HEK293T (cell line): Measurements from ENCODE around the gene PTTG1IP.
"Not testable (repeated sequence)": the region's sequence is repeated elsewhere in the genome, so short reads cannot be mapped to it uniquely, and the experiment has no call there.

ENCODE experiments used
- CTCF ChIA-PET: fragments of 350-600 bp; formaldehyde crosslinking; extraction: SDS; loops from one replicate; lab custom pipeline; 2021; ENCODE audit warnings: antibody characterized with exemption, inconsistent platforms; lab: Yijun Ruan, JAX
- POLR2A ChIA-PET: fragments of 350-600 bp; formaldehyde crosslinking; extraction: SDS; loops from one replicate; lab custom pipeline; 2020; ENCODE audit warnings: antibody characterized with exemption, inconsistent platforms; lab: Yijun Ruan, JAX
- DNase-seq: peaks from one replicate; pipeline ENCODE4 v3.0.0; 2012; ENCODE audit warnings: mixed read lengths; ENCODE audit errors: extremely low spot score
- ARNT ChIP-seq: fragments of 450-650 bp; IDR thresholded peaks from 2 replicates; pipeline ENCODE4 v1.6.1; 2017; ENCODE audit warnings: mild to moderate bottlenecking
- BHLHE40 ChIP-seq: fragments of 450-650 bp; IDR thresholded peaks from 2 replicates; pipeline ENCODE4 v1.6.1; 2016; ENCODE audit warnings: mild to moderate bottlenecking, moderate library complexity, borderline replicate concordance
- CTBP1 ChIP-seq: fragments of 450-650 bp; IDR thresholded peaks from 2 replicates; pipeline ENCODE4 v1.6.1; 2016; ENCODE audit warnings: borderline replicate concordance
- ELF4 ChIP-seq: fragments of 450-650 bp; IDR thresholded peaks from 2 replicates; pipeline ENCODE4 v1.6.1; 2017; ENCODE audit warnings: antibody characterized with exemption
- FOXA1 ChIP-seq: fragments of 450-650 bp; IDR thresholded peaks from 2 replicates; pipeline ENCODE4 v1.6.1; 2016; ENCODE audit warnings: mild to moderate bottlenecking
- FOXK2 ChIP-seq: fragments of 450-650 bp; IDR thresholded peaks from 2 replicates; pipeline ENCODE4 v1.6.1; 2016; ENCODE audit warnings: mild to moderate bottlenecking
- FOXM1 ChIP-seq: fragments of 450-650 bp; IDR thresholded peaks from 2 replicates; pipeline ENCODE4 v1.6.1; 2017; ENCODE audit warnings: mild to moderate bottlenecking, borderline replicate concordance
- HDGF ChIP-seq: fragments of 450-650 bp; IDR thresholded peaks from 2 replicates; pipeline ENCODE4 v1.6.1; 2017; ENCODE audit warnings: antibody characterized with exemption, borderline replicate concordance
- L3MBTL2 ChIP-seq: fragments of 450-650 bp; conservative IDR thresholded peaks from 2 replicates; pipeline ENCODE4 v1.6.1; 2016; ENCODE audit warnings: mild to moderate bottlenecking
- LEF1 ChIP-seq: fragments of 450-650 bp; IDR thresholded peaks from 2 replicates; pipeline ENCODE4 v1.6.1; 2017; ENCODE audit warnings: mild to moderate bottlenecking, borderline replicate concordance
- NFRKB ChIP-seq: fragments of 450-650 bp; IDR thresholded peaks from 2 replicates; pipeline ENCODE4 v1.6.1; 2016; ENCODE audit warnings: mild to moderate bottlenecking, moderate library complexity
- SP1 ChIP-seq: fragments of 450-650 bp; IDR thresholded peaks from 2 replicates; pipeline ENCODE4 v1.6.1; 2017
- SUZ12 ChIP-seq: fragments of 450-650 bp; IDR thresholded peaks from 2 replicates; pipeline ENCODE4 v1.6.1; 2016; ENCODE audit warnings: mild to moderate bottlenecking
- TARDBP ChIP-seq: fragments of 450-650 bp; IDR thresholded peaks from 2 replicates; pipeline ENCODE4 v1.6.1; 2016
- ZNF384 ChIP-seq: fragments of 450-650 bp; IDR thresholded peaks from 2 replicates; pipeline ENCODE4 v1.6.1; 2016
- TF ChIP-seq, protein P1 (sequence below): fragments of 450-650 bp; IDR thresholded peaks from 2 replicates; pipeline ENCODE4 v1.6.1; 2016

PTTG1IP gene

DNA sequence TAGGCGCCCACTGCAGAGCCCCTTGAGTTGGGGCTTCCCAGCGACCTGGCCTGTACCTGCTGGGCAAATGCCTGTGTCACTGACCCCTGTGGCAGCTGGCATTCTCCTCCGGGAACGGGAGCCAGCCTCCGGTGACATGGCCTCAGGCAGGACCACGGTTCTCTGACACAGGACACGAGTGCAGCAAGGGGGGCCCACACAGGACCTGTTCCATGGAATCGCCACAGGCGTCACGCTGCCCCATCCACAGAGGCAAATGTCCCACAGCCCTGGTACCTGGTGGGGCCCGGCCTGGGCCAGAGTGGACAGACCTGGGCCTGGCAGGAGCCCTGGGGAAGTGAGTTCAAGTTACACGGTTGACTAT lies 44.6 kb upstream of the PTTG1IP start:
- no peak for DNase-seq
- ChIA-PET CTCF (no interaction called here), POLR2A (interaction anchor here (0.9 kb wide), 1 partner anchor 116 kb away, joined by 3 read pairs; the partner anchor contains the start of gene UBE2G2)
- TF ChIP-seq BHLHE40 (no peak), FOXM1 (no peak), FOXA1 (no peak), ZNF384 (no peak), TARDBP (no peak), LEF1 (no peak), ARNT (no peak), FOXK2 (no peak), NFRKB (no peak), HDGF (no peak), SUZ12 (no peak), ELF4 (no peak), SP1 (no peak)
- TF ChIP-seq, protein P1, sequence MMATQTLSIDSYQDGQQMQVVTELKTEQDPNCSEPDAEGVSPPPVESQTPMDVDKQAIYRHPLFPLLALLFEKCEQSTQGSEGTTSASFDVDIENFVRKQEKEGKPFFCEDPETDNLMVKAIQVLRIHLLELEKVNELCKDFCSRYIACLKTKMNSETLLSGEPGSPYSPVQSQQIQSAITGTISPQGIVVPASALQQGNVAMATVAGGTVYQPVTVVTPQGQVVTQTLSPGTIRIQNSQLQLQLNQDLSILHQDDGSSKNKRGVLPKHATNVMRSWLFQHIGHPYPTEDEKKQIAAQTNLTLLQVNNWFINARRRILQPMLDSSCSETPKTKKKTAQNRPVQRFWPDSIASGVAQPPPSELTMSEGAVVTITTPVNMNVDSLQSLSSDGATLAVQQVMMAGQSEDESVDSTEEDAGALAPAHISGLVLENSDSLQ, result no peak

DNA sequence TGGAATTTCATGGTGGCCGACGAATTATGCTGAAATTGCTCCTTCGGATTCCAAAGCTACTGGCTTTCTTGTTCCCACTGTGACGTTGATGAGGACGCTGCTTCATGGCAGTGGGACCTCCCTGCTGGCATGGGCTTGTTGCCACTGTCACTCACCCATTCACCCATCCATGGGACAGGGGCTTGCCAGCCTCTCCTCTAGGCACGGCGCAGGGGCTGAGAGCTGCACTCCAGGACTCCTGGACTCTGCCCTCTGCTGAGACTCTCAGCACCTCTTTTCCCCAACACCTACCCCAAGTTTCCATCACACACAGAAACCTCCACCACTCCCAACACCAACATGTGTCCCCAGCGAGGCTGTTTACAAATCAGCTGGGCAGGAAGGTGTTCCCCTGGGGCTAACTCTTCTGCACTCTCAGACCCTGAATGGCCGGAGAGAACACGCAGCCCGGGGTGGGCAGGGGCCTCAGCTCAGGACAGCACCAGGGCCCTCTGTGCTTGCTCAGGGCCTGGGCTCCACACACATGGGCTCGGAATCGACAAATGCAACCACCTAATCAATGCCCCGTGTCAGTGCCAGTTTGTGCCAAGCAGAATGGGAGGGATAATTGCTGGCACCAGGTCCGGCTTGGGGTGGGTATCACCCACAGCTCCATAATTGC lies 44.1 kb upstream of the PTTG1IP start:
- no peak for TF ChIP-seq TARDBP
- TF ChIP-seq, protein P1, result no peak
- TF ChIP-seq LEF1, result no peak
- TF ChIP-seq NFRKB, result no peak
- TF ChIP-seq SP1, result no peak
- TF ChIP-seq FOXM1, result no peak
- no peak for TF ChIP-seq FOXA1
- no peak for TF ChIP-seq ELF4
- TF ChIP-seq BHLHE40, result no peak
- TF ChIP-seq FOXK2, result no peak
- no peak for TF ChIP-seq SUZ12
- TF ChIP-seq HDGF, result no peak
- no peak for TF ChIP-seq L3MBTL2
- no peak for TF ChIP-seq CTBP1
- CTCF ChIA-PET, result interaction anchor here (0.6 kb wide), 1 partner anchor 223 kb away, joined by 3 read pairs; no protein-coding TSS in a partner anchor
- POLR2A ChIA-PET, result interaction anchor here (0.9 kb wide), 1 partner anchor 116 kb away, joined by 3 read pairs; the partner anchor contains the start of gene UBE2G2
- DNase-seq, result no peak

DNA sequence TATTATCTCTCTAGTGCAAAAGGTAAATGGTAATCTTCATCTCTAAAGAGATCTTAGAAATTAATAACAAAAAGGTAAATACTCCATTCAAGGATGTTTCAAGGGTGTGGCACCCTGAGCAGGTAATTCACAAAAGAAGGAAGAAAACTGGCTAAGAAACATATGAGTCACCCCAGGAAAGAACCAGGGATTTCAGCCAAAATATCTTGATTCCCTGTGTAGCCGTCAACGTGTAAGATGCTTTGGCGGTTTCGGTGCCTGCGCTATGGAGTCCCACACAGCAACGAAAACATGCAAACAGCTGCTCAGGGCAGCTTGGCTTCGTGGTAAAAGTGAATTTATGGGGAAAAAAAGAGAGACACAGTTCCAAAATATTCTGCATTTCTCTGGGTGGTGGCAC lies 43.5 kb upstream of the PTTG1IP start:
- DNase-seq, result no peak
- ChIA-PET POLR2A (interaction anchor here (0.9 kb wide), 1 partner anchor 115 kb away, joined by 3 read pairs; the partner anchor contains the start of gene UBE2G2), CTCF (no interaction called here)
- TF ChIP-seq ZNF384, result no peak
- no peak for TF ChIP-seq NFRKB
- TF ChIP-seq SP1, result no peak
- TF ChIP-seq CTBP1, result no peak
- no peak for TF ChIP-seq BHLHE40
- no peak for TF ChIP-seq ELF4
- no peak for TF ChIP-seq SUZ12
- TF ChIP-seq FOXK2, result no peak
- no peak for TF ChIP-seq HDGF
- no peak for TF ChIP-seq TARDBP

DNA sequence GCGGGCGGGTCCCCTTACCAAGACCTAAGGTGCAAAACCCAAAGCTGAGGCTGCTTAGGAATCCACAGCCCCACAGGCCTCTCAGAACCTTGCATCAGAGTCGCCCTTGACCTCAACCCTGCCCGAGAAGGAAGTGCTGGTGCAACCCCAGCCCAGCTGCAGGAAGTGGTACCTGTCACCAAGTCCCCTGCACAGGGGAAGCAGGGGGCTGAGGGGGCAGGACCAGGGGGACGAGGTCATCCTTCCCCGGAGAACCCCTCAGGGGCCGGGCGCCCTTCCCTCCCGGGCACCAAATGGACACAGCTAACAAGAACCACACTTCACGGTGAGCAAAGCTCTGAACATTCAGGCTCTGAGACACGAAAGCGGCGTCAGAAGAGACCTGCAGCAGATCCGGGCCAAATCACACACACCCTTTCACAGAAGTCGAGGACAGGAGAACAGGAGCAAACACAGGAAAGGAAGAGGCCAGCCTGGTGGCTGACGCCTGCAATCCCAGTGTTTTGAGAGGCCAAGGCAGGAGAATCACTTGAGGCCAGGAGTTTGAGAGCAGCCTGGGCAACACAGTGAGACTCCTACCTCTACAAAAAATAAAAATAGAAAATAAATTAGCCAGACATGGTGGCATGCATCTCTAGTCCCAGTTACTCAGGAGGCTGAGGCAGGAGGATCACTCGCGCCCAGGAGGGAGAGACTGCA lies 40.8 kb upstream of the PTTG1IP start:
- TF ChIP-seq BHLHE40, result no peak
- TF ChIP-seq, protein P1, result no peak
- no peak for TF ChIP-seq ARNT
- no peak for TF ChIP-seq HDGF
- TF ChIP-seq LEF1, result no peak
- TF ChIP-seq NFRKB, result no peak
- no peak for TF ChIP-seq CTBP1
- no peak for TF ChIP-seq FOXM1
- no peak for TF ChIP-seq ZNF384
- TF ChIP-seq ELF4, result no peak
- TF ChIP-seq TARDBP, result no peak
- no peak for TF ChIP-seq FOXK2
- no peak for TF ChIP-seq FOXA1
- no peak for TF ChIP-seq SUZ12
- TF ChIP-seq SP1, result no peak
- TF ChIP-seq L3MBTL2, result no peak
- CTCF ChIA-PET, result no interaction called here
- POLR2A ChIA-PET, result no interaction called here
- no peak for DNase-seq

DNA sequence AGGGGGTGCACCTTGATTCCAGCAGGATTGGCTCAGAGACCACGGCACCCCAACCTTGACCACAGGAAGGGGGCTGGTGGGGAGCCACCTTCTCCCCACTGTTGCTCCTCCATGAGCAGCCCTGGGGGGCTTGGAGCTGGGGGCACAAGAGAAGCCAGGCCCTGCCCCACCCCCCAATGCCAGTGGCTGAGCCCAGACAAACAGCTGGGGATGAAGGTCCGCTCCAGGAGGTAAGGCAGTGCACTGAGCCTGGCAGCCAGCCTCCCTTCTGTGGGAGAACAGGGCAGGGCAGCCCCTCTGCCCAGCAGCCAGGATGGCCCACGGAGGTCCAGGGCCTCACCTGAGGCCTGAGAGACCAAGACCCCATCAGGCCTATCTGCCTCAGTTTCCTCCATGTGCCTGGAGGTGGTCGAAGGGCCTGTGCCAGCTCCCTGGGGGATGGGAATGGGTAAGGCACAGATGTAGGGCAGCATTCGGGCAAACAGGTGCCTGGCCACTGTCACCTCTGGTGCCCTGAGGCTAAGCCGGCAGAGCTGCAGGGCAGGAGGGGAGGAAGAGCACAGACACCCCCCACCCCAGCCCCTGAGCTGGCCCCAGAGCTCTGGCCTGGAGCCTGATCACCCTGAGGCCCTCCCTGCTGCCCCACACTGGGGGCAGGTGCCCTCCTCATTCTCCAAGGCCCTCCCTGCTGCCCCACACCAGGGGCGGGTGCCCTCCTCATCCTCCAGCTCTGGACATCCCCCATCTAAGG lies 40.1 kb upstream of the PTTG1IP start:
- ChIA-PET POLR2A (no interaction called here), CTCF (no interaction called here)
- no peak for TF ChIP-seq ARNT
- TF ChIP-seq SP1, result no peak
- no peak for TF ChIP-seq HDGF
- TF ChIP-seq ZNF384, result no peak
- no peak for TF ChIP-seq FOXK2
- TF ChIP-seq LEF1, result no peak
- DNase-seq, result no peak

DNA sequence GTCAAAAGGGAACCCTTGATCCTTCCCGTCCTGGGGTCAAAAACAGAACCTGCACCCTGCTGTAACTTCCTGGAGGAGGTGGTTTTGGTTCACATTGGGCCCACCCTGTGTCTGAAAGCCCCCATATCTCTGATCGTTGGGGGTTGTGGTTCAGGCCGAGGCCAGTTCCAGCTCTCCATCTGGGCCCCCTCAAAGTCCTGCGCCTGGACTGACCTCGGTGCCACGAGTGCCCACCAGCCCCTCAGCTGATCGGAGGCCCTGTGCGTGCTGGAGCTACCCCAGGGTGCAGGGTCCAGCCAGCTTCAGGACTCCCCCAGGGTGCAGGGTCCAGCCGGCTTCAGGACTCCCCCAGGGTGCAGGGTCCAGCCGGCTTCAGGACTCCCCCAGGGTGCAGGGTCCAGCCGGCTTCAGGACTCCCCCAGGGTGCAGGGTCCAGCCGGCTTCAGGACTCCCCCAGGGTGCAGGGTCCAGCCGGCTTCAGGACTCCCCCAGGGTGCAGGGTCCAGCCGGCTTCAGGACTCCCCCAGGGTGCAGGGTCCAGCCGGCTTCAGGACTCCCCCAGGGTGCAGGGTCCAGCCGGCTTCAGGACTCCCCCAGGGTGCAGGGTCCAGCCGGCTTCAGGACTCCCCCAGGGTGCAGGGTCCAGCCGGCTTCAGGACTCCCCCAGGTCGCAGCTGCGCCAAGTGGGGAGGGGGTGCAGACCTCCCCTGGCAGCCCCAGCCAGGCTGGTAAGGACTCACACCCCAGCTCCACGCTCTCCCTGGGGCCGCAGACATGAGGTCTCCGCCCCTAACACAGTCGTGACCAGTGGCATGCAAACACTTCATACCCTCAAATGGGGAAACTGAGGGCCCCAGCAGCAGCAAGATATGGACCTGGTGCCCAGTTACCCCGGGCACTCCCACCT lies 39.3 kb upstream of the PTTG1IP start:
- POLR2A ChIA-PET, DNase-seq, CTCF ChIA-PET: not testable (repeated sequence)
